HEK293 (cell line): Measurements from ENCODE around the gene MALL.

Source experiments
- CTCF ChIA-PET: fragments of 350-600 bp; formaldehyde crosslinking; extraction: SDS; loops from one replicate; lab custom pipeline; 2021; ENCODE audit warnings: antibody characterized with exemption; lab: Yijun Ruan, JAX
- POLR2A ChIA-PET: fragments of 300-600 bp; formaldehyde crosslinking; extraction: SDS; loops from one replicate; lab custom pipeline; 2020; ENCODE audit warnings: antibody characterized with exemption, inconsistent platforms; lab: Yijun Ruan, JAX
- H3K27ac ChIP-seq: fragments of 200-500 bp; sonication (Bioruptor generic); 2 replicates; pipeline ENCODE4 v1.5.1; 2014; ENCODE audit warnings: low read depth, low read length, control low read depth, inconsistent platforms; ENCODE audit errors: extremely low read depth
- H3K36me3 ChIP-seq, 2 experiments: fragments of 200-500 bp in 1 of 2; sonication (Bioruptor generic) in 1 of 2; 1 replicate in 1 of 2; 2 replicates in 1 of 2; pipeline ENCODE4 v1.5.1; 2014 to 2017; ENCODE audit warnings: inconsistent platforms in 2 of 2, low read length in 2 of 2; ENCODE audit not compliant: control insufficient read depth in 2 of 2, insufficient read depth in 1 of 2
- H3K4me1 ChIP-seq: fragments of 200-500 bp; sonication (Bioruptor generic); 2 replicates; pipeline ENCODE4 v1.5.1; 2014; ENCODE audit warnings: mild to moderate bottlenecking, low read length, inconsistent platforms; ENCODE audit not compliant: control insufficient read depth, insufficient read depth
- H3K4me3 ChIP-seq: 2 replicates; pipeline ENCODE4 v1.5.1; 2011; ENCODE audit warnings: low read depth, mild to moderate bottlenecking, control low read depth, low read length, moderate library complexity
- H3K9me3 ChIP-seq: fragments of 200-500 bp; sonication (Bioruptor generic); 2 replicates; pipeline ENCODE4 v1.5.1; 2014; ENCODE audit warnings: low read depth, low read length, inconsistent platforms; ENCODE audit not compliant: control insufficient read depth, insufficient read depth
- MZF1 ChIP-seq: fragments of 450-650 bp; formaldehyde crosslinking; IDR thresholded peaks from 2 replicates; pipeline ENCODE4 v1.5.1; 2017; ENCODE audit warnings: missing biosample characterization, missing genetic modification characterization, borderline replicate concordance
- ZNF19 ChIP-seq: fragments of 450-650 bp; formaldehyde crosslinking; IDR thresholded peaks from 2 replicates; pipeline ENCODE4; 2016; ENCODE audit warnings: missing biosample characterization, missing genetic modification characterization, low read depth
- ZNF23 ChIP-seq: fragments of 450-650 bp; formaldehyde crosslinking; IDR thresholded peaks from 2 replicates; pipeline ENCODE4 v1.5.1; 2016; ENCODE audit warnings: missing biosample characterization, missing genetic modification characterization, borderline replicate concordance
- ZNF311 ChIP-seq: fragments of 450-650 bp; formaldehyde crosslinking; IDR thresholded peaks from 2 replicates; pipeline ENCODE4 v1.5.1; 2017; ENCODE audit warnings: missing biosample characterization, missing genetic modification characterization, borderline replicate concordance
- ZNF341 ChIP-seq: fragments of 450-650 bp; formaldehyde crosslinking; IDR thresholded peaks from 2 replicates; pipeline ENCODE4; 2016; ENCODE audit warnings: low read depth, missing biosample characterization, missing genetic modification characterization
- TF ChIP-seq, protein P1 (sequence below): fragments of 450-650 bp; IDR thresholded peaks from 2 replicates; pipeline ENCODE4 v1.5.1; 2018; ENCODE audit warnings: missing biosample characterization, missing genetic modification characterization
- TF ChIP-seq, protein P2 (sequence below): fragments of 450-650 bp; formaldehyde crosslinking; IDR thresholded peaks from 2 replicates; pipeline ENCODE4 v1.5.1; 2016; ENCODE audit warnings: missing biosample characterization, missing genetic modification characterization
- TF ChIP-seq, protein P3 (sequence below): sonication (generic); formaldehyde crosslinking; IDR thresholded peaks from 2 replicates; pipeline ENCODE4 v1.8.1; 2022; ENCODE audit warnings: mild to moderate bottlenecking, moderate library complexity, missing genetic modification reagents
- TF ChIP-seq, protein P4 (sequence below): fragments of 450-650 bp; formaldehyde crosslinking; IDR thresholded peaks from 2 replicates; pipeline ENCODE4 v1.5.1; 2016; ENCODE audit warnings: missing biosample characterization, missing genetic modification characterization
- TF ChIP-seq, protein P5 (sequence below): fragments of 450-650 bp; formaldehyde crosslinking; IDR thresholded peaks from 2 replicates; pipeline ENCODE4 v1.5.1; 2016; ENCODE audit warnings: missing biosample characterization, missing genetic modification characterization

The MALL gene

DNA sequence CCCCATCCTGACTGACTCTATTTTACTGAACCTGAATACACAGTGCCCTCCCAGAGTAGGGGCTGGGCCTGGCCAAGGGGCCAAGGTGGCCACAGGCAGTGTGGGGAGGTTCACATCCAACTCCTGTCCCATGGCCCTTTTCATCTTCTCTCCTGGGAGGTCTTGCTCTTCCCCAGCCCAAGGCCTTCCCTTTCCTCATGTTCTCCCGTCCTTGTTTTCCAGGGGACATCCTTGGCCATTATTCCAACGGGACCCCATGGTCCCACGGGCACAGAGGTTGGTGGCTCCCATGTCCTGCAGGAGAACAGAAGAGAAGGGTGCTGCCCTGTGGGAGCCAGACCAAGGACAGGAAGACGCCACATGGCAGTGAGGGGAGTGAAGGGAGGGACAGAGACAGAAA is 10.4 kb downstream of the MALL start (continued):
- TF ChIP-seq, protein P1, sequence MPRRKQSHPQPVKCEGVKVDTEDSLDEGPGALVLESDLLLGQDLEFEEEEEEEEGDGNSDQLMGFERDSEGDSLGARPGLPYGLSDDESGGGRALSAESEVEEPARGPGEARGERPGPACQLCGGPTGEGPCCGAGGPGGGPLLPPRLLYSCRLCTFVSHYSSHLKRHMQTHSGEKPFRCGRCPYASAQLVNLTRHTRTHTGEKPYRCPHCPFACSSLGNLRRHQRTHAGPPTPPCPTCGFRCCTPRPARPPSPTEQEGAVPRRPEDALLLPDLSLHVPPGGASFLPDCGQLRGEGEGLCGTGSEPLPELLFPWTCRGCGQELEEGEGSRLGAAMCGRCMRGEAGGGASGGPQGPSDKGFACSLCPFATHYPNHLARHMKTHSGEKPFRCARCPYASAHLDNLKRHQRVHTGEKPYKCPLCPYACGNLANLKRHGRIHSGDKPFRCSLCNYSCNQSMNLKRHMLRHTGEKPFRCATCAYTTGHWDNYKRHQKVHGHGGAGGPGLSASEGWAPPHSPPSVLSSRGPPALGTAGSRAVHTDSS (tag by site-specific recombination): no peak
- TF ChIP-seq ZNF23 (tag by site-specific recombination): no peak
- TF ChIP-seq, protein P2, sequence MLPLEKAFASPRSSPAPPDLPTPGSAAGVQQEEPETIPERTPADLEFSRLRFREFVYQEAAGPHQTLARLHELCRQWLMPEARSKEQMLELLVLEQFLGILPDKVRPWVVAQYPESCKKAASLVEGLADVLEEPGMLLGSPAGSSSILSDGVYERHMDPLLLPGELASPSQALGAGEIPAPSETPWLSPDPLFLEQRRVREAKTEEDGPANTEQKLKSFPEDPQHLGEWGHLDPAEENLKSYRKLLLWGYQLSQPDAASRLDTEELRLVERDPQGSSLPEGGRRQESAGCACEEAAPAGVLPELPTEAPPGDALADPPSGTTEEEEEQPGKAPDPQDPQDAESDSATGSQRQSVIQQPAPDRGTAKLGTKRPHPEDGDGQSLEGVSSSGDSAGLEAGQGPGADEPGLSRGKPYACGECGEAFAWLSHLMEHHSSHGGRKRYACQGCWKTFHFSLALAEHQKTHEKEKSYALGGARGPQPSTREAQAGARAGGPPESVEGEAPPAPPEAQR: no peak
- TF ChIP-seq, protein P3, sequence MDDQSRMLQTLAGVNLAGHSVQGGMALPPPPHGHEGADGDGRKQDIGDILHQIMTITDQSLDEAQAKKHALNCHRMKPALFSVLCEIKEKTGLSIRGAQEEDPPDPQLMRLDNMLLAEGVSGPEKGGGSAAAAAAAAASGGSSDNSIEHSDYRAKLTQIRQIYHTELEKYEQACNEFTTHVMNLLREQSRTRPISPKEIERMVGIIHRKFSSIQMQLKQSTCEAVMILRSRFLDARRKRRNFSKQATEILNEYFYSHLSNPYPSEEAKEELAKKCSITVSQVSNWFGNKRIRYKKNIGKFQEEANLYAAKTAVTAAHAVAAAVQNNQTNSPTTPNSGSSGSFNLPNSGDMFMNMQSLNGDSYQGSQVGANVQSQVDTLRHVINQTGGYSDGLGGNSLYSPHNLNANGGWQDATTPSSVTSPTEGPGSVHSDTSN: no peak
- TF ChIP-seq, protein P4, sequence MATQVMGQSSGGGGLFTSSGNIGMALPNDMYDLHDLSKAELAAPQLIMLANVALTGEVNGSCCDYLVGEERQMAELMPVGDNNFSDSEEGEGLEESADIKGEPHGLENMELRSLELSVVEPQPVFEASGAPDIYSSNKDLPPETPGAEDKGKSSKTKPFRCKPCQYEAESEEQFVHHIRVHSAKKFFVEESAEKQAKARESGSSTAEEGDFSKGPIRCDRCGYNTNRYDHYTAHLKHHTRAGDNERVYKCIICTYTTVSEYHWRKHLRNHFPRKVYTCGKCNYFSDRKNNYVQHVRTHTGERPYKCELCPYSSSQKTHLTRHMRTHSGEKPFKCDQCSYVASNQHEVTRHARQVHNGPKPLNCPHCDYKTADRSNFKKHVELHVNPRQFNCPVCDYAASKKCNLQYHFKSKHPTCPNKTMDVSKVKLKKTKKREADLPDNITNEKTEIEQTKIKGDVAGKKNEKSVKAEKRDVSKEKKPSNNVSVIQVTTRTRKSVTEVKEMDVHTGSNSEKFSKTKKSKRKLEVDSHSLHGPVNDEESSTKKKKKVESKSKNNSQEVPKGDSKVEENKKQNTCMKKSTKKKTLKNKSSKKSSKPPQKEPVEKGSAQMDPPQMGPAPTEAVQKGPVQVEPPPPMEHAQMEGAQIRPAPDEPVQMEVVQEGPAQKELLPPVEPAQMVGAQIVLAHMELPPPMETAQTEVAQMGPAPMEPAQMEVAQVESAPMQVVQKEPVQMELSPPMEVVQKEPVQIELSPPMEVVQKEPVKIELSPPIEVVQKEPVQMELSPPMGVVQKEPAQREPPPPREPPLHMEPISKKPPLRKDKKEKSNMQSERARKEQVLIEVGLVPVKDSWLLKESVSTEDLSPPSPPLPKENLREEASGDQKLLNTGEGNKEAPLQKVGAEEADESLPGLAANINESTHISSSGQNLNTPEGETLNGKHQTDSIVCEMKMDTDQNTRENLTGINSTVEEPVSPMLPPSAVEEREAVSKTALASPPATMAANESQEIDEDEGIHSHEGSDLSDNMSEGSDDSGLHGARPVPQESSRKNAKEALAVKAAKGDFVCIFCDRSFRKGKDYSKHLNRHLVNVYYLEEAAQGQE (tag by site-specific recombination): no peak
- no peak for TF ChIP-seq ZNF341
- TF ChIP-seq, protein P5, sequence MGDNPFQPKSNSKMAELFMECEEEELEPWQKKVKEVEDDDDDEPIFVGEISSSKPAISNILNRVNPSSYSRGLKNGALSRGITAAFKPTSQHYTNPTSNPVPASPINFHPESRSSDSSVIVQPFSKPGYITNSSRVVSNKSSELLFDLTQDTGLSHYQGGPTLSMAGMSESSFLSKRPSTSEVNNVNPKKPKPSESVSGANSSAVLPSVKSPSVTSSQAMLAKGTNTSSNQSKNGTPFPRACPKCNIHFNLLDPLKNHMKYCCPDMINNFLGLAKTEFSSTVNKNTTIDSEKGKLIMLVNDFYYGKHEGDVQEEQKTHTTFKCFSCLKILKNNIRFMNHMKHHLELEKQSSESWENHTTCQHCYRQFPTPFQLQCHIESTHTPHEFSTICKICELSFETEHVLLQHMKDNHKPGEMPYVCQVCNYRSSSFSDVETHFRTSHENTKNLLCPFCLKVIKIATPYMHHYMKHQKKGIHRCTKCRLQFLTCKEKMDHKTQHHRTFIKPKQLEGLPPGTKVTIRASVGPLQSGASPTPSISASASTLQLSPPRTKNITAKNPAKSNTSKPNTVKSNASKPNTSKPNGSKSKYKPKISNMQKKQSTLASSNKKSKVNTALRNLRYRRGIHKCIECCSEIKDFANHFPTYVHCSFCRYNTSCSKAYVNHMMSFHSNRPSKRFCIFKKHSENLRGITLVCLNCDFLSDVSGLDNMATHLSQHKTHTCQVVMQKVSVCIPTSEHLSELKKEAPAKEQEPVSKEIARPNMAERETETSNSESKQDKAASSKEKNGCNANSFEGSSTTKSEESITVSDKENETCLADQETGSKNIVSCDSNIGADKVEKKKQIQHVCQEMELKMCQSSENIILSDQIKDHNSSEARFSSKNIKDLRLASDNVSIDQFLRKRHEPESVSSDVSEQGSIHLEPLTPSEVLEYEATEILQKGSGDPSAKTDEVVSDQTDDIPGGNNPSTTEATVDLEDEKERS: no peak
- no peak for TF ChIP-seq ZNF311 (tag by site-specific recombination)

DNA sequence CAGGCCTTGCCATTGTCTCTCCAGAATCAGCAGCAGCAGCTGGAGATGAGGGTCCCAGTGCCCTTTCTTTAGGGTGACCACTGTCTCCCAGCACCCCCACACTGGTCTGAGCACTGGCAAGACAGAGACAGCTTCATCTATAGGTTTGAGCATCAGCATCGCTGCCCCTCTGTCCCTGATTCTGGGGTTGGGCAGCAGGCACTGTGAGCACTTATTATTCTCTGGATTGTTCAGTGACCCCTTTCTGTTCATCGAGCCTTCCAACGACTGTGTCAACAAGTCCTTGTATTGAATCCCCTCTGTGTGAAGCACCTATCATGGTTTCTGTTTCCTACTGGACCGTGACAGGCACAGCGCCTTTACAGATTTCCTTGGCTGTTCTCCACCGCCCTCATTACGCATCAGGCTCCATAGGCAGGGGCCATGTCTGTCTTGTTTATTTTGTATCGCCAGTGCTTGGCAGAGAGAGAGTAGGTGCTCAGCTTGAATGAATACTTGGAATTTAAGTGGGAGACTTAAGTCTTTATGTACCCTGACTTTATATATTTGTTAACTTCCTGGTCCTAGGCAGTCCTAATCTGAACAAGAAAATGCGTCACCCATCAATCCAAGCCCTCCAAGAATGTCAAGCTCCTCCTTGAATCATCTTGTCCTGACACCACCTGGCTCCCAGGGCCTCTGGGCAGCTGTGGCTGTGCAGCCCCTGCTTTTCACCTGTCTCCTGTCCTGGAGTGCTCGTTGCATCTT is 11.4 kb downstream of the MALL start:
- Histone ChIP-seq H3K27ac (no peak overlapping the region), H3K4me1 (peaks cover 23% of the 10 kb centered on the region)
- CTCF ChIA-PET: no interaction called here
- no peak for TF ChIP-seq ZNF19 (tag by site-specific recombination)
- TF ChIP-seq MZF1 (tag by site-specific recombination): 0 out of 2 replicates have a peak, but pooled peaks have one; percentile 38
- TF ChIP-seq, all 188 proteins: peak for 1
- POLR2A ChIA-PET: no interaction called here
- Histone ChIP-seq H3K4me3 (no peak overlapping the region), H3K36me3 (no peaks in the 10 kb centered on the region), H3K9me3 (no peaks in the 10 kb centered on the region)
